ENCODE results near the gene SHE. TPM values are rescaled to one million over a fixed set of nuclear protein-coding genes. Genes with fewer than 3 reads are reported as not detected.

SHE gene
- total RNA-seq, 1 experiment from 2014 or later: not detected

GRCh38 chr1:154454386-154455120, 47.7 kb downstream of the SHE start:
- no peak for DNase-seq (ENCODE audit: low read depth, low spot score)
- CTCF ChIA-PET: no interaction called here

GRCh38 chr1:154453574-154454352, 48.4 kb downstream of the SHE start:
- no peaks in the 10 kb centered on the region for H4K20me1 ChIP-seq (ENCODE audit: insufficient read depth)
- DNase-seq (ENCODE audit: low read depth, low spot score) (no peak), ATAC-seq (no peak)
- TF ChIP-seq JUND (IDR thresholded peaks at IDR 0.05) (no peak), SRF (IDR thresholded peaks at IDR 0.05; ENCODE audit: low read depth) (no peak), TCF7L2 (IDR thresholded peaks at IDR 0.05; ENCODE audit: borderline replicate concordance, extremely low read depth, insufficient read depth, insufficient read length) (no peak), SIN3A (IDR thresholded peaks at IDR 0.05; ENCODE audit: low read depth) (no peak)
- TF ChIP-seq, protein P1, sequence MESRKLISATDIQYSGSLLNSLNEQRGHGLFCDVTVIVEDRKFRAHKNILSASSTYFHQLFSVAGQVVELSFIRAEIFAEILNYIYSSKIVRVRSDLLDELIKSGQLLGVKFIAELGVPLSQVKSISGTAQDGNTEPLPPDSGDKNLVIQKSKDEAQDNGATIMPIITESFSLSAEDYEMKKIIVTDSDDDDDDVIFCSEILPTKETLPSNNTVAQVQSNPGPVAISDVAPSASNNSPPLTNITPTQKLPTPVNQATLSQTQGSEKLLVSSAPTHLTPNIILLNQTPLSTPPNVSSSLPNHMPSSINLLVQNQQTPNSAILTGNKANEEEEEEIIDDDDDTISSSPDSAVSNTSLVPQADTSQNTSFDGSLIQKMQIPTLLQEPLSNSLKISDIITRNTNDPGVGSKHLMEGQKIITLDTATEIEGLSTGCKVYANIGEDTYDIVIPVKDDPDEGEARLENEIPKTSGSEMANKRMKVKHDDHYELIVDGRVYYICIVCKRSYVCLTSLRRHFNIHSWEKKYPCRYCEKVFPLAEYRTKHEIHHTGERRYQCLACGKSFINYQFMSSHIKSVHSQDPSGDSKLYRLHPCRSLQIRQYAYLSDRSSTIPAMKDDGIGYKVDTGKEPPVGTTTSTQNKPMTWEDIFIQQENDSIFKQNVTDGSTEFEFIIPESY (IDR thresholded peaks at IDR 0.05; ENCODE audit: extremely low read depth, insufficient replicate concordance, low read length): no peak
- no peak overlapping the region for H3K9ac ChIP-seq (ENCODE audit: low read length)
- no peaks in the 10 kb centered on the region for H3K27me3 ChIP-seq (ENCODE audit: insufficient read depth, low read length)
- intact Hi-C loops (cut with micrococcal nuclease): no loop called here
- peaks cover 6 to 10% of the 10 kb centered on the region in 2 experiments; a peak in 2 of 4 replicates for H3K4me1 ChIP-seq (ENCODE audit: control insufficient read depth in 1 of 2, insufficient read depth in 2 of 2, low read length in 2 of 2)
- no peaks in the 10 kb centered on the region for H3K79me2 ChIP-seq (ENCODE audit: insufficient read depth, low read length)
- ChIA-PET CTCF (interaction anchor here (1.1 kb wide), 1 partner anchor 128 kb away, joined by 3 read pairs; no protein-coding TSS in a partner anchor), POLR2A (no interaction called here), RAD21 (ENCODE audit: low non-redundant PET in 1 of 2, low total read pairs in 2 of 2, uncharacterized antibody in 2 of 2, unreplicated experiment in 2 of 2) (interaction anchor here in 1 of 2 experiments (0.6 kb wide), 1 partner anchor 37 kb away, joined by 4 read pairs; no protein-coding TSS in a partner anchor)
- H3K4me3 ChIP-seq (replicated peaks in 1 of 2; ENCODE audit: low read depth in 1 of 2, low read length in 2 of 2): no peak overlapping the region
- no peaks in the 10 kb centered on the region for H3K9me2 ChIP-seq (ENCODE audit: insufficient read depth)
- BruUV-seq (replicated peaks): no TSS peak
- H3K4me2 ChIP-seq (ENCODE audit: low read length): no peak overlapping the region
- H3K27ac ChIP-seq (ENCODE audit: low read depth, low read length): no peak overlapping the region
- H2AFZ ChIP-seq (ENCODE audit: low read depth, low read length, poor library complexity, severe bottlenecking): no peak overlapping the region
- H3K36me3 ChIP-seq (ENCODE audit: control insufficient read depth in 1 of 2, insufficient read depth in 2 of 2, low read length in 2 of 2): no peaks in the 10 kb centered on the region
- no peaks in the 10 kb centered on the region for H3K9me3 ChIP-seq (ENCODE audit: control insufficient read depth in 1 of 2, insufficient read depth in 1 of 2, low read depth in 1 of 2, low read length in 2 of 2)

More at GRCh38 chr1:154454386-154455120, 47.7 kb downstream of the SHE start:
- H3K4me2 ChIP-seq (ENCODE audit: low read length): no peak overlapping the region
- H3K27ac ChIP-seq (ENCODE audit: low read depth, low read length): no peak overlapping the region
- no peaks in the 10 kb centered on the region for H4K20me1 ChIP-seq (ENCODE audit: insufficient read depth)
- no peaks in the 10 kb centered on the region for H3K27me3 ChIP-seq (ENCODE audit: insufficient read depth, low read length)
- BruUV-seq (replicated peaks): no TSS peak
- H3K4me3 ChIP-seq (replicated peaks in 1 of 2; ENCODE audit: low read depth in 1 of 2, low read length in 2 of 2): no peak overlapping the region
- no peaks in the 10 kb centered on the region for H3K9me3 ChIP-seq (ENCODE audit: control insufficient read depth in 1 of 2, insufficient read depth in 1 of 2, low read depth in 1 of 2, low read length in 2 of 2)
- H3K4me1 ChIP-seq (ENCODE audit: control insufficient read depth in 1 of 2, insufficient read depth in 2 of 2, low read length in 2 of 2): peaks cover 6 to 9% of the 10 kb centered on the region in 2 experiments; a peak in 2 of 4 replicates
- POLR2A ChIA-PET: no interaction called here
- no peak overlapping the region for H2AFZ ChIP-seq (ENCODE audit: low read depth, low read length, poor library complexity, severe bottlenecking)
- H3K9me2 ChIP-seq (ENCODE audit: insufficient read depth): no peaks in the 10 kb centered on the region
- RAD21 ChIA-PET (ENCODE audit: low non-redundant PET in 1 of 2, low total read pairs in 2 of 2, uncharacterized antibody in 2 of 2, unreplicated experiment in 2 of 2): interaction anchor here in 1 of 2 experiments (0.6 kb wide), 1 partner anchor 38 kb away, joined by 4 read pairs; no protein-coding TSS in a partner anchor
- H3K79me2 ChIP-seq (ENCODE audit: insufficient read depth, low read length): no peaks in the 10 kb centered on the region
- ATAC-seq: no peak
- intact Hi-C loops (cut with micrococcal nuclease): no loop called here
- no peak for TF ChIP-seq ZNF274 (IDR thresholded peaks at IDR 0.05; ENCODE audit: low read depth, low read length)
- no peak overlapping the region for H3K9ac ChIP-seq (ENCODE audit: low read length)
- no peaks in the 10 kb centered on the region for H3K36me3 ChIP-seq (ENCODE audit: control insufficient read depth in 1 of 2, insufficient read depth in 2 of 2, low read length in 2 of 2)
